ENCODE results near the gene STK33.

Gene STK33

DNA sequence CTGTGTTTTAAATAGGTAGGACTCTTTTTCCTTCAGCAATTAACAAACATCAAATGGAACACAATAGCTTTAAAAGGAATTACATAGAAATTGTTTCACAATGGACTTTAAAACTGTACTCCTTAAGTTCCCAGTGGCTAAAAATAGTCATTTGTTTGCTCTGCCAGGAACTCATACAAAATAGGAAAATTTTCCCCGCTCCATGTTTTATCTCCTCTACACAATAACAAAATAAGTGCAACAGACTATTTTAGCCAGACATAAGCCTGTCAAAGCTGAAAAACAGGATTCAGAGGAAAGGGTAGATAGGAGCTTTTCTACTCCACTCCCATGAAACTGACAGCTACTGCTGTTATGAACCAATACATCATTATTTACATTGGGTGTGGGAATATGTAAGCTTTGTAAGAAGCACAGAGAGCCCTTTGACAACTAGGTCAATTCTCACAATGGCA is 90.1 kb downstream of the STK33 start:
- no peak overlapping the region for H3K4me3 ChIP-seq (ENCODE audit: low read depth, low read length)
- peak; percentile 25 for DNase-seq (ENCODE audit: low read depth)
- TF ChIP-seq CTCF (IDR thresholded peaks at IDR 0.05; ENCODE audit: control insufficient read depth, extremely low read depth, insufficient read depth), result no peak

DNA sequence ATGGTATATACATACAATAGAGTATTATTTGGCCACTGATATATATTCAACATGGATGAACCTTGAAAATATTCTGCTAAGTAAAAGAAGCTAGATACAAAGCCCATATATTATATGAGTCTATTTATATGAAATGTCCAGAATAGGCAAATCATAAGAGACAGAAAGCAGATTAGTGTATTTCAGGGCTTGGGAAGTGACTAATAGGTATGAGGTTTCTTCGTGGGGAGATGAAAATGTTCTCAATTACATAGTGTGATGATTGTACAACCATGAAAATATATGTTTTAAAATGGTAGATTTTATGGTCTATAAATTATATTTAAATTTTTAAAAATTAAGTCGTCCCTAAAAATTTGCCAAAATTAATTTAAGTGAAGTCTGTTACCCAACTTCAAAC is 92.2 kb downstream of the STK33 start:
- H3K4me3 ChIP-seq (ENCODE audit: low read depth, low read length), result no peak overlapping the region
- no peak for DNase-seq (ENCODE audit: low read depth)
- TF ChIP-seq CTCF (IDR thresholded peaks at IDR 0.05; ENCODE audit: control insufficient read depth, extremely low read depth, insufficient read depth), result no peak

DNA sequence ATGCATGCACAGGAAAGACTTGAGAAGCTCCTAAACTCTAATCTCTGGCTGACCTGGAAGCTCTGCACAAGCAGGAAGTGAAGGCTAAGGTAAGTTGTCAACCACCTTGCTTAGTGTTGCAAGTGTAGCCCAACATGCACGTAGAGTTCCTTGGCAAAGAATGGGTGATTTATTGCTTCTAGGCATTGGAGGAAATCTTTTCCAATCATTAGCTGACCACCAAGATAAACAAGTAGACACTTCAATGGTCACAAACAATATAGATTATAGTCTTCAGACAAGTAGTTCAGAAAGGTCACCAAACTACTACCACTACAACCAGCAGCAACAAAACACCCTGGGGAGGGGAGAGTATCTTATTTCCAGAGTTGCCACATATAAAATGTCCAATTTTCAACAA is 105.6 kb downstream of the STK33 start:
- no peak overlapping the region for H3K4me3 ChIP-seq (ENCODE audit: low read depth, low read length)
- DNase-seq (ENCODE audit: low read depth), result no peak
- TF ChIP-seq CTCF (IDR thresholded peaks at IDR 0.05; ENCODE audit: control insufficient read depth, extremely low read depth, insufficient read depth), result no peak

DNA sequence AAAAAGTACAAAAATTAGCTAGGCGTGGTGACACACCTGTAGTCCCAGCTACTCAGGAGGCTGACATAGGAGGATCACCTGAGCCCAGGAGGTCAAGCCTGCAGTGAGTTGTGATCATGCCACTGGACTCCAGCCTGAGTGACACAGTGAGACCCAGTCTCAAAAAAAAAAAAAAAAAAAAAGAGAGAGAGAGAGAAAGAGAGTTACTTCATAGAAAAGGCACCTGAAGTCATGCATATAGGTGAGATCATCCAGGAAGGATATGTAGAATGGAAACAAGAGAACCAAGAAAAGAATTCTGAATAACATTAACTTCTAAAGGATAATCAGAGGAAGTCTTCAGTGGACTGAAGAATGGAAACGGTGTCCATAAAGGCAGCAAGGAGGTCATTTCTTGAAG is 106.8 kb downstream of the STK33 start:
- TF ChIP-seq CTCF (IDR thresholded peaks at IDR 0.05; ENCODE audit: control insufficient read depth, extremely low read depth, insufficient read depth), result no peak
- H3K4me3 ChIP-seq (ENCODE audit: low read depth, low read length), result no peak overlapping the region
- DNase-seq (ENCODE audit: low read depth), result no peak

DNA sequence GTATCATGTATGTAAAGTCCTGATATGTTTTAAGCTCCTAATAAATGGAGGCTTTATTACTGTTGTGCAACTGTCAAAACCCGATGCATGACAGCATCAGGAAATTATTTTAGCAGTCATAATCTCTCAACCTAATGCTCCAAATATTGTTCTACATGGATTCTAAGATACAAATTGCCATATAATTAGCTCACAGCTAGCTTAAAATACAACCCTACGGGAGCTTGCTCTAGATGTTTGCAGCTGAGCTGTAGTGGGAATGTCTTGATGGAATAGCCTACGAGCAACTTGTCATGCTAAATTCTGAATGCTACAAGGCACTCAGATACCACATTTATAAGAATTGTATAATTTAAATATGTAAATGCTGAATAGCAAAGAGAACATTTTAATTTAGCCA is 109.8 kb downstream of the STK33 start:
- DNase-seq (ENCODE audit: low read depth), result no peak
- TF ChIP-seq CTCF (IDR thresholded peaks at IDR 0.05; ENCODE audit: control insufficient read depth, extremely low read depth, insufficient read depth), result no peak

DNA sequence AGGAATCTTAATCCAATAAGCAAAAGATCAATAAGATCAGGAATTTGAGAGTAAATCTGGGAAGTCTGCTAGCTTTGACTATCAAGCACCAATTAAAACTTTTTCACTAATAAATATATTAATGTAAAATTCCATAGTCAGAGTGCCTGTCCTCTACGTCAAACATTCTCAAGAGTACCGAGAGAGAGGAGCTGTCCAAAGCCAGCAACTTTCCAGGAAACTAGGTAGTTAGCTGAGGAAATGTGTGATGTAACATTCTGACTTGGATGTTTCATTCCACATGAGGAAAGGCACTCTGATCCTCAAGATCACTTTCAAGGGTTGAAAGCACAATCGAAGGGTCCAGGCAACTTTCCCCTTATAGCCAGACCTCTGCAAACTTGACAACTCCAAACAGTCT is 113.2 kb downstream of the STK33 start:
- DNase-seq (ENCODE audit: low read depth), result no peak
- no peak overlapping the region for H3K4me3 ChIP-seq (ENCODE audit: low read depth, low read length)
- TF ChIP-seq CTCF (IDR thresholded peaks at IDR 0.05; ENCODE audit: control insufficient read depth, extremely low read depth, insufficient read depth), result no peak

More for the DNA sequence above, 109.8 kb downstream of the STK33 start:
- no peak overlapping the region for H3K4me3 ChIP-seq (ENCODE audit: low read depth, low read length)

DNA sequence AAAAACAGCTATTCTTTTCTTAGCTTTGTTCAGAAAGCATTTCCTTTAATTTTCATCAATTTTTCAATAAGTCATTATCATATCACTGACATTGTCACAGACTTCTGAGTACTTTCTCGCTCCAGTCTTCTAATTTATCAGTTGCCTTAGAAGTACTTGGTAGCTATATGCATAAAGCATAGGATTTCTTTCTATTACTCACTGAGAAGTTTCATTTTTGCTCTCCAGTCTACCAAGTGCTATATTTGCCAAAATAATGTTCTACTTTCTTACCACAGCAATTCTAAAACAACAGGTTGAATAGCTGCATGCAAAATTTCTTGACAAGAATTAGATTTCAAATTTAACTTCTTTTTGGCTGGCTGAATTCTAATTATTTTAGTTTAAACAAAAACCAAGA is 116.3 kb downstream of the STK33 start:
- TF ChIP-seq CTCF (IDR thresholded peaks at IDR 0.05; ENCODE audit: control insufficient read depth, extremely low read depth, insufficient read depth), result no peak
- no peak overlapping the region for H3K4me3 ChIP-seq (ENCODE audit: low read depth, low read length)
- DNase-seq (ENCODE audit: low read depth), result no peak

Measured in LNCaP clone FGC (cell line).